GM10266 (cell line): ENCODE results near the gene WDR27.
"Not testable (repeated sequence)": the region's sequence is repeated elsewhere in the genome, so short reads cannot be mapped to it uniquely, and the experiment has no call there.

ENCODE experiments used
- DNase-seq: peaks from one replicate; pipeline ENCODE4 v3.0.0; 2012; ENCODE audit errors: extremely low spot score
- CTCF ChIP-seq: IDR thresholded peaks from 2 replicates; pipeline ENCODE4 v1.5.1; 2012; ENCODE audit warnings: mild to moderate bottlenecking, low read depth; ENCODE audit not compliant: control insufficient read depth, insufficient read depth; ENCODE audit errors: missing control alignments

Gene WDR27

GRCh38 chr6:169710009-169710408 lies 8.2 kb upstream of the WDR27 start:
- no peak for DNase-seq
- TF ChIP-seq CTCF, result no peak

GRCh38 chr6:169709293-169709692 lies 7.5 kb upstream of the WDR27 start:
- no peak for DNase-seq
- TF ChIP-seq CTCF, result no peak

- no peak for DNase-seq
- no peak for TF ChIP-seq CTCF
Measured at GRCh38 chr6:169707772-169708171, 5.9 kb upstream of the WDR27 start.

GRCh38 chr6:169702840-169703246 lies 1.0 kb upstream of the WDR27 start:
- no peak for TF ChIP-seq CTCF
- DNase-seq, result peak; percentile 34

- TF ChIP-seq CTCF, result no peak
- DNase-seq, result no peak
Measured at GRCh38 chr6:169701311-169701953, 397 bp downstream of the WDR27 start.

GRCh38 chr6:169700296-169700695 lies 1.5 kb downstream of the WDR27 start:
- TF ChIP-seq CTCF, result no peak
- DNase-seq, result no peak

- not testable (repeated sequence) for DNase-seq
Measured at GRCh38 chr6:169697115-169697514, 4.7 kb downstream of the WDR27 start.

GRCh38 chr6:169695131-169695530 lies 6.7 kb downstream of the WDR27 start:
- TF ChIP-seq CTCF, result no peak
- DNase-seq, result no peak
